Left lung (tissue), 10 donors: ENCODE measurements around the gene ACRV1. TPM values are rescaled to one million over a fixed set of nuclear protein-coding genes. Genes with fewer than 3 reads are reported as not detected.

Source experiments
- ATAC-seq: fragments of 200-7000 bp; cut with Tn5 transposase; one replicate; pipeline ENCODE4 v1.9.1; 2020; ENCODE audit warnings: moderate library complexity
- DNase-seq, 4 donors: peaks; one replicate each; pipeline ENCODE4 v3.0.0-alpha.2; 2013 to 2020
- H3K27ac ChIP-seq, 2 donors: fragments of 200-600 bp; sonication (generic) in 1 of 2; one replicate each; pipeline versions ENCODE4 v1.5.0 to v1.8.0; 2020 to 2021
- H3K27me3 ChIP-seq, 2 donors: fragments of 200-600 bp; sonication (generic) in 1 of 2; one replicate each; pipeline versions ENCODE4 v1.5.0 to v1.8.0; 2020 to 2021
- H3K36me3 ChIP-seq, 2 donors: fragments of 200-600 bp; sonication (generic) in 1 of 2; one replicate each; pipeline versions ENCODE4 v1.5.0 to v1.8.0; 2020 to 2021
- H3K4me1 ChIP-seq, 2 donors: fragments of 200-600 bp; one replicate each; pipeline ENCODE4 v1.8.0; 2021
- H3K4me3 ChIP-seq, 2 donors: fragments of 200-600 bp; sonication (generic) in 1 of 2; one replicate each; pipeline versions ENCODE4 v1.5.0 to v1.8.0; 2020 to 2021; ENCODE audit warnings: mild to moderate bottlenecking in 1 of 2
- H3K9me3 ChIP-seq, 2 donors: fragments of 200-600 bp; sonication (generic) in 1 of 2; one replicate each; pipeline versions ENCODE4 v1.5.0 to v1.8.0; 2020 to 2021
- CTCF ChIP-seq, 2 donors: fragments of 200-600 bp; sonication (generic) in 1 of 2; IDR thresholded peaks; one replicate each; pipeline versions ENCODE4 v1.5.0 to v1.8.0; 2021; ENCODE audit warnings: antibody characterized with exemption in 2 of 2
- intact Hi-C, 2 donors: fragments of 100-400 bp; cut with DNase I; formaldehyde crosslinking; loops; one replicate each; pipeline versions ENCODE4 v1.11.2 to v1.14.2; 2022
- polyA plus RNA-seq, 6 donors: library from polyadenylated mRNA; unstranded; fragments of 120-200 nt; gene quantifications; one replicate each; pipeline ENCODE4 v1.2.1, GENCODE V29; 2013; ENCODE audit not compliant: insufficient read length in 6 of 6
- total RNA-seq, 2 donors: library from RNA; stranded (reverse); fragmentation: NEBNext Ultra II Directional; extraction: Animal tissue kit (Norgen Biotek cat#: 25700); gene quantifications; one replicate each; pipeline ENCODE4 v1.2.1, GENCODE V29; 2021
- donor health status: DM: no; HTN: yes; CAD: no.
- donor health status: DM: no; HTN: no; CAD: no.

ACRV1 gene
- total and polyA plus RNA-seq, 8 donors: 0.84 to 1.5 (median 0.96) TPM; not detected in 2

DNA sequence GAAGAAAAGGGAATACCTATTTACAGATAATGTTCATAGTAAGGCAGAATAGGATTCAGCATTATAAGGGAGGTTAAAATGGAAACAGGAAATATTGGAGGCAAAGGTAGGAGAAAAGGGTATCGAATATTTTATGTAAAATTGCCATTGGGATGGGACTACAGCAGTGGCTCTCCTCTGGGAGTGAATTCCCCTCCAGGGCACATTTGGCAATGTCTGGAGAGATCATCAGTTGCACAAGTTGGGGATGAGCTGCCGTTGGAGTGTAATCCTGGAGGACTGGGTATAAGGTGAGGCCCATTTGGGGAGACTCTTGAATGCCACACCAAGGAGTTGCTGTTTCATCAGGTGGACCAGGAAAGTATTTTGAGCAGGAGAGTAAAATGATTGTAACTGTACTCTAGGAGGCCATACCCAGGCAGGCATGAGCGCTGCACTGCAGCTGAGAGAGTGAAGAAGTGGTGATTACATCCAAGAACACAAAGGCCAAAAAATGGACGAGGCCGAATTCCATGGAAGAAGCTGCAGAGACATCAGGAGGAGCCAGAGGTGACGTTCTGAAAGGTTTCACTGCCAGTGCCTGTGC lies 8.7 kb upstream of the ACRV1 start:
- ATAC-seq (no peak), DNase-seq (no peak)
- no peak overlapping the region for H3K4me3 ChIP-seq
- no peaks in the 10 kb centered on the region for H3K36me3 ChIP-seq
- H3K4me1 ChIP-seq: no peaks in the 10 kb centered on the region
- TF ChIP-seq CTCF (IDR thresholded peaks at IDR 0.05): no peak
- no peaks in the 10 kb centered on the region for H3K27me3 ChIP-seq
- intact Hi-C loops: no loop called here
- H3K9me3 ChIP-seq: no peaks in the 10 kb centered on the region
- H3K27ac ChIP-seq: no peak overlapping the region

DNA sequence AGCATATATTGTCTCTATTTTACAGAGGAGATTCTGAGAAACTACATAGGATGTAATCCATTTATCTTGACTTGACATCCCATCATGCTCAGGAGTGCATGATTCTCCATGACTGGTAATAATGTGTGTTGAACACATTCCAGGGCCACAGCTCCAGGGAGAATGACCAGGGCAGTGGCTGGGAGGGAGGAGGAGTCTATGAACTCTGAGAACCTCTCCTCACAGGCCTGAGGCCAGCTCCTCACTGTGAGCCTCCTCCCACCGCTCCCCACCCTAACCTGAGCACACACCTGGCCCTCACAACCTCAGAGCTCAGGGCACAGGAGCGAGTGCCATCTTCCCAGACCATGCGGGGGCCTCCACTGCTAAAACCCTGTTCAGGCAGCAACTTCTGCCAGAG lies 8.0 kb upstream of the ACRV1 start:
- no peak overlapping the region for H3K27ac ChIP-seq
- no peak for TF ChIP-seq CTCF (IDR thresholded peaks at IDR 0.05)
- no peaks in the 10 kb centered on the region for H3K27me3 ChIP-seq
- H3K4me1 ChIP-seq: no peaks in the 10 kb centered on the region
- no peaks in the 10 kb centered on the region for H3K9me3 ChIP-seq
- intact Hi-C loops: no loop called here
- no peak for ATAC-seq
- no peaks in the 10 kb centered on the region for H3K36me3 ChIP-seq
- no peak overlapping the region for H3K4me3 ChIP-seq
- DNase-seq: no peak

DNA sequence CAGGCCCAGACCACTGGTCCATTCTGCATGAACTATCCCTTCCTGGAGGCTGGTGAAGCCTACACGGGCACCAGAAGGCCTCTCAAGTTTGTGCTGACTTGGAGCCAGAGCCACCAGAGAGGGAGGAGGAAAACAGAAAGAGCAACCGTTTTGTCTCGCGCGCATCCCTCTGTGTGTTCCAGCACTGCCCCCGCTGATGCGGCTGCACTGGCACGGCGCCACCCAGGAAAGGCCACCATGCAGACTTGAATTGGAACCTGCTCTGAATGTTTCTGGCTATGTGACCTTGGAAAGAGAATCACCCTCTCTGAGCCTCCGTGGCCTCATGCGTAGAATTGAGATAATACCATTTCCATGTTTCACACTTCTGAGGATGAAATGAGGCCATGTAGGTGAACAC lies 7.4 kb upstream of the ACRV1 start:
- Histone ChIP-seq H3K9me3 (no peaks in the 10 kb centered on the region), H3K36me3 (no peaks in the 10 kb centered on the region), H3K27me3 (no peaks in the 10 kb centered on the region), H3K4me3 (no peak overlapping the region), H3K4me1 (no peaks in the 10 kb centered on the region), H3K27ac (no peak overlapping the region)
- intact Hi-C loops: no loop called here
- ATAC-seq (no peak), DNase-seq (no peak)
- no peak for TF ChIP-seq CTCF (IDR thresholded peaks at IDR 0.05)

- Histone ChIP-seq H3K36me3 (no peaks in the 10 kb centered on the region), H3K27ac (no peak overlapping the region), H3K9me3 (no peaks in the 10 kb centered on the region), H3K27me3 (no peaks in the 10 kb centered on the region), H3K4me1 (no peaks in the 10 kb centered on the region), H3K4me3 (no peak overlapping the region)
- ATAC-seq (no peak), DNase-seq (no peak)
- intact Hi-C loops: no loop called here
- TF ChIP-seq CTCF (IDR thresholded peaks at IDR 0.05): no peak
Measured at GRCh38 chr11:125685228-125685627, 4.6 kb upstream of the ACRV1 start.

DNA sequence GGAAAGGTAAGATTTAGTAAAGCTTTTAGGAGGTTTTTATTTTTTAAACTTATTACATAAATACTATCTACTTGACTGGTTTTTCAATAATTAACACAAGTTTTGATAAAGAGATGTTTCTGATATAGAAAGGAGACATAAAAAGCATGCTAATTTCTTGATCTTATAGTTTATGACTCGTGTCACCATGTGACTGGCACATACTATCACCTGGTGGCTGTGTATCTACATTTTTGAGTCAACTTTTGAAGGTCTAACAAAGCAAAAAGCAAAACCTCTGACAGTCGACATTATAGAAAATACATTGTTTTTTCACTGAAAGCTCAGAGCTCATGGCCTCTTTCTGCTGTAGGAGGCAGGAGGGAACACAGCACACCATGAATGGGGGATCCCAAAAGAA lies 810 bp downstream of the ACRV1 start:
- no peak for TF ChIP-seq CTCF (IDR thresholded peaks at IDR 0.05)
- no peaks in the 10 kb centered on the region for H3K27me3 ChIP-seq
- intact Hi-C loops: no loop called here
- no peak for DNase-seq
- H3K4me3 ChIP-seq: no peak overlapping the region
- H3K27ac ChIP-seq: no peak overlapping the region
- no peak for ATAC-seq
- no peaks in the 10 kb centered on the region for H3K9me3 ChIP-seq
- H3K36me3 ChIP-seq: peaks cover 0 to 6% of the 10 kb centered on the region in 2 donors
- no peaks in the 10 kb centered on the region for H3K4me1 ChIP-seq
